ENCODE measurements around the gene CCDC138.

GRCh38 chr2:108805032-108805431 is 18.5 kb downstream of the CCDC138 start:
- TF ChIP-seq CTCF (IDR thresholded peaks at IDR 0.05), result no peak
- TF ChIP-seq SIN3A (IDR thresholded peaks at IDR 0.05; ENCODE audit: borderline replicate concordance, insufficient read depth, low read depth, low read length), result no peak
- no peak for TF ChIP-seq POLR2AphosphoS5 (IDR thresholded peaks at IDR 0.05; ENCODE audit: low read depth, low read length)
- TF ChIP-seq REST (IDR thresholded peaks at IDR 0.05; ENCODE audit: insufficient read depth in 1 of 2, low read depth in 2 of 2, low read length in 1 of 2), result no peak
- no peak for TF ChIP-seq TCF7L2 (IDR thresholded peaks at IDR 0.05; ENCODE audit: low read depth, low read length)
